Ovary (tissue), 3 donors: ENCODE measurements around the gene INTS3.

Experiments
- POLR2A ChIP-seq: fragments of 450-650 bp; IDR thresholded peaks from one replicate; pipeline ENCODE4 v1.6.1; 2017; ENCODE audit warnings: antibody characterized with exemption, mild to moderate bottlenecking, moderate library complexity
- TF ChIP-seq, protein P1 (sequence below), 3 donors: fragments of 450-650 bp in 2 of 3; fragments of 200-600 bp in 1 of 3; IDR thresholded peaks; one replicate each; pipeline versions ENCODE4 v1.5.1 to v1.8.0; 2016 to 2022; ENCODE audit warnings: antibody characterized with exemption in 3 of 3, mild to moderate bottlenecking in 1 of 3
- donor health status: DM: no; HTN: no; CAD: no.

DNA sequence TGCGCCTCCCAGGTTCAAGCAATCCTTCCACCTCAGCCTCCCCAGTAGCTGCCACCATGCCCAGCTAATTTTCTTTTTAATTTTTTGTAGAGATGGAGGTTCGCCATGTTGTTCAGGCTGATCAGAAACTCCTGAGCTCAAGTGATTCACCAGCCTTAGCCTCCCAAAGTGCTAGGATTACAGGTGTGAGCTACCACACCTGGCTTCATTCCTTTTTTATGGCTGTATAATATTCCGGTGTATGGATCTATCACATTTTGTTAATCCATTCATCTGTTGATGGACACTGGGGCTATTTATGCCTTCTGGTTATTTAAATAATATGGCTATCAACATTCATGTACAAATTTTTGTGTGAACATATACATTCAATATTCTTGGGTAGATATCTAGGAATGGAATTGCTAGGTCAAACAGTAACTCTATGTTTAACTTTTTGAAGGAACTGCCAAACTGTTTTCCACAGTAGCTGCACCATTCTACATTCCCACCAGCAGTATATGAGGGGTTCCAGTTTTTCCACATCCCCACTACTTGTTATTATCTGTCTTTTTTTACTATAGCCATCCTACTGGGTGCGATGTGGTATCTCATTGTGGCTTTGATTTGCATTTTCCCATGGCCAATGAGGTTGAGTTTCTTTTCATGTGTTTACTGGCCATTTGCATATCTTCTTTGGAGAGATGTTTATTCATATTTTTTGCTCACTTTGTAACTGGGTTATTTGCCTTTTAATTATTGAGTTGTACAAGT is 58.4 kb downstream of the INTS3 start:
- no peak for TF ChIP-seq POLR2A
- TF ChIP-seq, protein P1, sequence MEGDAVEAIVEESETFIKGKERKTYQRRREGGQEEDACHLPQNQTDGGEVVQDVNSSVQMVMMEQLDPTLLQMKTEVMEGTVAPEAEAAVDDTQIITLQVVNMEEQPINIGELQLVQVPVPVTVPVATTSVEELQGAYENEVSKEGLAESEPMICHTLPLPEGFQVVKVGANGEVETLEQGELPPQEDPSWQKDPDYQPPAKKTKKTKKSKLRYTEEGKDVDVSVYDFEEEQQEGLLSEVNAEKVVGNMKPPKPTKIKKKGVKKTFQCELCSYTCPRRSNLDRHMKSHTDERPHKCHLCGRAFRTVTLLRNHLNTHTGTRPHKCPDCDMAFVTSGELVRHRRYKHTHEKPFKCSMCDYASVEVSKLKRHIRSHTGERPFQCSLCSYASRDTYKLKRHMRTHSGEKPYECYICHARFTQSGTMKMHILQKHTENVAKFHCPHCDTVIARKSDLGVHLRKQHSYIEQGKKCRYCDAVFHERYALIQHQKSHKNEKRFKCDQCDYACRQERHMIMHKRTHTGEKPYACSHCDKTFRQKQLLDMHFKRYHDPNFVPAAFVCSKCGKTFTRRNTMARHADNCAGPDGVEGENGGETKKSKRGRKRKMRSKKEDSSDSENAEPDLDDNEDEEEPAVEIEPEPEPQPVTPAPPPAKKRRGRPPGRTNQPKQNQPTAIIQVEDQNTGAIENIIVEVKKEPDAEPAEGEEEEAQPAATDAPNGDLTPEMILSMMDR (IDR thresholded peaks at IDR 0.05): no peak
